HG03575 (cell line): Measurements from ENCODE around the gene ADAT3.

Source experiments
- ATAC-seq: cut with Tn5 transposase; IDR thresholded peaks from one replicate; pipeline ENCODE4 v1.9.1; 2021; ENCODE audit not compliant: unreplicated experiment, insufficient number of reproducible peaks, low FRiP score; ENCODE audit errors: extremely low read depth

Gene ADAT3

DNA sequence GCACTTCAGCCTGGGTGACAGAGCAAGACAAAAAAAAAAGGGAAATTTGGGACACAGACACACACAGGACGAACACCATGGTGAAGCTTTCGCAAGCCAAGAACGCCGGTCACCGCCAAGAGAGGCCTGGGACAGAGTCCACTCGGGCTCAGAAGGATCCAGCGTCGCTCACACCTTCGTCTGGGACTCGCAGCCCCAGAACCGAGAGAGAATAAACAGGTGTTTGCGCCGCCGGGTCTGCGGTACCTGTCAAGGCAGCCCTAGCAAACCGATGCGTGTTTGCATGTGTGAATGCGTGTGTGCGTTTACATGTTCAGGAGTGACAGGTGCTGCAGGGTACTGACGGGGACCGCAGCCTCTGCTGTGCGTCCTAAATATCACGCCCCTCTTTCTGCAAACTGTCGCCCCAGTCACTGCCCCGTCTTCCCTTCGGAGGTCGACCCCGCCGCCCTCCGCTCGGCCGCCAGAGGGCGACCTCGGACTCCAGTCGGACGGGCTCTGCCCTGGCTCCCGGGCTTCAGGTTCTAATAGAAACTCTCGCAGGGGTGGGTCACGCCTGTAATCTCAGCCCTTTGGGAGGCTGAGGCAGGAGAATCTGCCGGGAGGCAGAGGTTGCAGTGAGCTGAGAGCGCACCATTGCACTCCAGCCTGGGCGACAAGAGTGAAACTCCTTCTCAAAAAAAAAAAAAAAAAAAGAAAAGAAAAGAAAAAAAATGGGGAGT is 24.0 kb downstream of the ADAT3 start:
- ATAC-seq = no peak

DNA sequence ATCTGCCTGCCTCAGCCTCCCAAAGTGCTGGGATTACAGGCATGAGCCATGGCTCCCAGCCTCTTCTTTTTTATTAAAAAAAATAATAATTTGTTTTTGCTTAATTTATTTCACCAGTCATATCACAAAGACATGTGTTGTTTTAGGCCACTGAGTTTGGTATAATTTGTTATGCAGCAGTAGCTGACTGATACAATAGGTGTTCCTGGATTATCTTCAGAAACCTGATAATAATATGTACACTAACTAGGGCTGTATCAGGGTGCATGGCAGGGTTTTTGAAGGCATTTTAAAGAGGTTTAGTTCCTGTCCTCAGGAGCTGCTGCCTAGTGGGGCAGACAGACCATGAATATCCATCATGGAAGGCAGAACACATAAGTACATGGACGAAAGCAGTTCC is 26.2 kb downstream of the ADAT3 start:
- no peak for ATAC-seq

DNA sequence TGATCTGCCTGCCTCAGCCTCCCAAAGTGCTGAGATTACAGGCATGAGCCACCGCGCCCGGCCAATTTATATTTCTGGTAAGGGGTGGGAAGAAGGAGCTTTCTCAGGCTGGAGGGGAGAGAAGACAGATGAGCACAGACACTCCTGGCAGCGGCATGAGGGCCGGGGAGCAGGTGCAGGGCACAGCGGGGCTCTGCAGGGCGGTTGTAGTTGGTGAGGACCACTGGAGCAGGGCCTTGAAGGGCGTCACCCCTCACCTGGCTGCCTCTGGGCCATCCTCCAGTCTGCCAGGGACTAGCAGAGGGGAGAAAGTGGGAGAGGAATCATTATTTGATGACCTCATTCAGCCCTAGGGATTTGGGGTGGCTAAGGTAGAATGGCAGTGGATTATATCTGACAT is 27.2 kb downstream of the ADAT3 start:
- no peak for ATAC-seq

DNA sequence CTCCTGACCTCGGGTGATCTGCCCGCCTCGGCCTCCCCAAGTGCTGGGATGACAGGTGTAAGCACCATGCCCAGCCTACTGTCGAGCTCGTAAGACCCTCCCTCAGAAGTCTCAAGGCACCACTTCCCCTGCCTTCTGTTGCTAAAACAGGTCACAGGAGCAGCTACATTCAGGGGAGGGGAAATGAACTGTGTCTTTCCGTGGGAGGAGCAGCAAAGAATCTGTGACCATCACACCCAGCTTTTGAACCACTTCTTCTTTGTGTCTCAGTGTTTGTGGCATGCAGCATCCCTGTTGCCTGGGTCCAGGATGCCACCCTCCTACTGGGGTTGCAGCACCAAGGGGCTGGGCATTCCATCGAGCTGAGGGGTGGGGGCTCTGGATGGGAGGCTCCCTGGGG is 28.0 kb downstream of the ADAT3 start:
- no peak for ATAC-seq

DNA sequence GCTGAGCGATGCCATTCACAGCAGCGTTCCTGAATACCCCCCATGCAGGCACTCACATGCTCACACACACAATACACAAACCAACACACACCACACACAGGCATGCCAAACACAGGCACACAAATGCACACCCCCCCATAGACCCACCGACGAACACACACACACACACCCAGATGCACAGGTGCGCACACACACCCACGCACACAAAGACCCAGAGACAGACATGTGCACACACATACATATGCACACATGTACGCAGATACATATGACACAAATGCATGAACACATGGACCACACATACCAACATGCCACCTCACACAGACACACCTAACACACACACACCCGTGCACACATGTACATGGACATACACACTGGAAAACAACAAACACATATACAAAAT is 28.7 kb downstream of the ADAT3 start:
- ATAC-seq = no peak

DNA sequence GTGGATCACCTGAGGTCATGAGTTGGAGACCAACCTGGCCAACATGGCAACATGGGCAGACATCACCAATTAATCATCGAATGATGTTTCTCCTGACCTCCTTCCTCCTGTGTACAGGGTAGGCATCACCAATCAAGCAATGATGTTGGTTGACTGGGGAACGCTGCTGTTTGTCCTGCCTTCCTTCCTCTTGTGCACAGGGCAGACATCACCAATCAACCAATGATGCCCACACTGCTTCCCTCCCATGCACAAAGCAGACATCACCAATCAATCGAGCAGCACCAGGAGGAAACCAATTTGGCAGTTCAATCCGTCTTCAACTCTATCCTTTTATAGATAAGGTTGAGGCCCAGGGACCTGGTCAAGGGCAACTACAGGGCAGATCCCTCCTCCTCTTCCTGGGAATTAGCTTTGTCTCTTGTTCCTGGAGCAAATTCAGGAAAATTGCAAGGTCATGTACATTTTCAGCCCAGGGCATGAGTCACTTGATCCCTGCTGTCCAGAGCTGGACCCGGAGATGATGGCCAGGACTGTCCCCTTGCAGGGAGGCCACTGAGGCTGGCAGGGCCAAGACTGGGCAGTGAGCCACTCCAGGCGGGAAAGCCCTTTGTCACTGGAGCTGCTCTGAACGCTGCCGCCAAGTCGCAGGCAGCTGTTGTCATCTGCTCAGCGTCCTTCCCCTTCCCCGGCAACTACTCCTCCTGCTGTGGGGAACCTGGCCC is 30.4 kb downstream of the ADAT3 start:
- no peak for ATAC-seq

DNA sequence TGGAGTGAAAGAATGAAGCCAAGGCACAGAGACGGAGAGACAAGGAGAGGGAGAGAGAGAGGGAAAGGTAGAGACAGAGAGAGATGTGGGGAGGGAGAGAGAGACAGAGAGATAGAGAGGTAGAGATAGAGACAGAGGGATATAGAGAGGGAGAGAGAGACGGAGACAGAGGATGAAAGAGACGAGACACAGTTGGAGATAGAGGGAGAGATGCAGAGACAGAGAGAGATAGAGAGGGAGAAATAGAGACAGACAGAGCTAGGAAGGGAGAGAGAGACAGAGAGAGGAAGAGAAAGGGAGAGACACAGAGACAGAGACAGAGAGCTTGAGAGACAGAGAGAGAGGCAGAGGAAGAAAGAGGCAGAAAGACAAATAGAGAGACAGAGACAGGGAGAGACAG is 31.2 kb downstream of the ADAT3 start:
- ATAC-seq = no peak

DNA sequence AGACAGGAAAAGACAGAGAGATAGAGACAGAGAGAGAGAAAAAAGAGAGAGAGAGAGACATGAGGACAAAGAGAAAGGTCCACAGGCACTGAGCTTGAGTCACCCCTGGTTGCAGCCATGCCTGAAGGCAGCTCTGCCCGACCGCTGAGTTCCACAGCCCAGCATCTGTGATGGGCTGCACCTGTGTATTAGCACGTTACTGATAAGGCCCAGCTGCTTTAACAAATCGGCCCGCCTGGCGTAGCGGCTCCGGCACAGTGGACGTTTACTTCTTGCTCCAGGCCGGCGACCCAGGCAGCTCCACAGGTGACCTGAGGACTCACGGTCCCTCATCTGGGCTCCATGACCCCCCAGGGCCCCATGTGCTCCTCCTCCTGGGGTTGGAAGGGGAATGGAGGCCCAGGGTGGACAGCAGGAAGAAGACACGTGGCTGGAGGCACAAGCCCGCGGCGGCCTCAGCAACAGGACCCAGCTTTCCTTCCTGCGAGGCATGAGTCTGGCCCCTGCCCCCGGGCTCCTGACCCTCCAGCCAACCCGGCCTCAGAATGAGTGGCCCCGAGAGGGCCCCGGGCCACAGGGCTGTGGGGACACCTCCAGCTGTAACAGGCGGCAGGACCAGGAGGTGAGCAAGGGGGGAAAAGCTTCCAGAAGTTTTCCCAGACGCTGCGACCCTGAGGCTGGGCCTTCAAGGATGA is 31.9 kb downstream of the ADAT3 start:
- ATAC-seq = no peak

DNA sequence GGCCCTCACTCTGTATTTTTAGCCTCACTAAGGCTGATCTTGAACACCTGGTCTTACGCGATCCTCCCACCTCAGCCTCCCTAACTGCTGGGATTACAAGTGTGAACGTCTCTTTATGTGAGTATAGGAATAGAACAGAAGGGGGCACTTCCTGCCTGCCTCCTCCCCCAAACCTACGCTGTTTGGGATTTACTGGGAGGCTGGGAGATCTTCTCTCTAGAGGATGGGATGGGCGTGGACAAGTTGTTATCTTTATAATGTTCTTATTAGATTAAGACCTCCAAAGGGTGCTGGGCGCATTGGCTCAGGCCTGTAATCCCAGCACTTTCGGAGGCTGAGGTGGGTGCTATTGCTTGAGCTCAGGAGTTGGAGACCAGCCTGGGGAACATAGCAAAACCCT is 32.9 kb downstream of the ADAT3 start:
- ATAC-seq = no peak

DNA sequence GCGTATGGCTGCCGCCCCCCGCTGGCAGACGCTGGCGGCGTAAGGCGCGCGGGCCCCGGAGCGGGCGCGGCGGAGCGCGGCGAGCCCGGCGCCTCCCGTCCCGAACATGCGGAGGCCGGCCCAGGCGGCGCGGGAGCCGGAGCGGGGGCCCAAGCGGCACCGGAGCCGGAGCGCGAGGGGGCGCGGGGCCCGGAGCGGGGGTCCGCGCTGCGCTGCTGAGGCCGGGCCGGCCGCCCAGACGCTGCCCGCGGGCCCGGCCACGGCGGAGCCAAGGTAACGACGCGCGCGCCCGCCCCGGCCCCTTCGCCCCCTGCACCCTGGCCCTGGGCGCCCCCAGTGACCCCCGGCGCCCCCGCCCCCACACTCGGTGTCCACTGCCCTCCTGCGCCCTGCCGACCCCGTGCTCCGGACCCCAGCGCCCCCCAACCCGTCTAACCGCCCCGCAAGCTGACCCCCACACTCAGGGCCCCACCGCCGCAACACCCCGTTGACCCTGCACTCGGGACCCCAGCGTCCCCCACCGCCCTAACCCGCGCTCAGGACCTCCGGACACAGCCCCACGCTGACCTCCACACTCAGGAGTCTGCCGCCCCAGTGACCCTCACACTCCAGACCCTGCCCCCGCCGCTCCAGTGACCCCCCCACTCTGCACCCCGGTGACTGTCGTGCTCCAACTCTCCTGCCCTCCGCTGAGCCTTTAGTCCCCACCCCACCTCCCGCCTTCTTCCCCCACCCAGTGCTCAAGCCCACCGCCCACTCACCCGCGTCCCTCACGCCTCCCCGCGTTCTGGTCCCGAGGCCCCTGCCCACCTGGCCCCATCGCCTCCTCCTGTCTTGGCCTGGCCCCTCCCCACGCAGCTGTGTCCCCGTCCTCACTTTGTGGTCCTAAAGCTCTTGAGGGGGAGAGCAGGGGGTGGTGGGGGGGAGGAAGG is 36.2 kb downstream of the ADAT3 start, which contains the start of gene CSNK1G2:
Gene CSNK1G2, plus strand, starts transcription at position 27 of the 932 bp plus-strand sequence. CDS start 28,601 bp downstream, outside the sequence.
- ATAC-seq = no peak

DNA sequence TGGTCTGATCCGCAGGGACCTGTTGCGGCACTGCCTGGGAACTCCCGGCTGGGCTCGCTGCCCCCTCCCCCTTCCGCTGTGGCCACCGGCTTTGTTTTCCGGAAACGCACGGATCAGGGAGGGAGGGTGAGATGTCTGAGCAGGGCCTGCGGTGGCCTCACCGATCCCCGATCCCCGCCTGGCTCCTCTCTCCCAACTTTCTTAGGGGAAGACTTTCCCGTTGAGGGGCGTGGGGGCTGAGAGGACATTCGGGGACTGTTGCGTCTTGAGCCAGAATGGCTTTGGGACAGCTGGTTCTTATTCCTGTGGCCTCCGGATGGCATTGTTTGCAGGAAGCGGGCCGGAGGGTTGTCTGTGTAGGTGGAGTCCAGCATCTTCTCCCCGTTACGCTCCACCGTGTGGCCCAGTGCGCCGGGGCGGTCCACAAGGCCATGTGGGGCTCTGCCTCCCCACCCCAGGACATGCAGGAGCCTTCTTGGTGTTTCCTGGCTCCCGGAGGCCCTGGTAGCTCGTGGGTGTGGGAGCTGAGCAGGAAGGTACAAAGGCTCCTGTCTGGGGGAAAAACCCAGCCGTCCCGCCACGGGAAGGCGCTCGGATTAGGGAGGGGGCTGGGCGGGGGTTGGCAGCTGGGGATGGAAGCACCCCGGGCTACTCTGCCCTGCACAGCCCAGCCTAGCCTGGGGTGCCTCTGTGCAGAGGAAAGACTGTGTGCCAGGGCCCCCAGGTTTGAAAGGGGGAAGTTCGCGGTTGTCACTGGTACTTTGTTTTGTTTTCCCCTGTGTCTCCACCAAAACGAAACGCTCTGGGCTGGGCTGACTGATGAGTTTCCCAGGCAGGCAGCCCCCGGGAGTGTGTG is 37.1 kb downstream of the ADAT3 start:
- ATAC-seq = no peak

DNA sequence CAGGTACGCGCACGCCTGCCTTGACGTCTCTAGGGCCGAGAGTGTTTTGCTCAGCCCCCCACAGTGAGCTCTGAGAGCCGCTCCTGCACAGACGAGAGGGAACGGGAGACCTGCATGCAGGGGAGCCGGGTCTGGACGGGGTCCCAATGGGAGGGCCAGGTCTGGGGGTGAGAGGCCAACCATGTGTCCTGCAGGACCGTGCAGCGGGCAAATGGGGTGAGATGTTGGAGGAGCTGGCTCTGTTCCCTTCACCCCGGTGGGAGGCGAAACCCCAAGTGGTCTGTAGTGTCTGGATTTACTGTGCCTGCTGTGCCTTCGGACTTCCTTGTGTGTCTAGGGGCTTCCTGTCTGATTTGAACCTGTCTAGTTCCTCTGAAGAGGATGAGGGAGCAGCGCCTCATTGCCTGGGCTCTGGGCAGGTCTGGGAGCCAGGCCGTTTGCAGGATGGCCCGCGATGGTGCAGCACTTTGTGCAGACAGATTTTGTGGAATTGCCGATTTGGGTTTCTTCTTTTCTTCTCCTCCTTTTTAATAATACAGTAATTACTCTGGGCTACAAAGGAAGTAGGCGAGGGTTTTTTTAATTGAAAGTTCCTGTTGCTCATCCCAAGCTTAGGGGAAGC is 37.8 kb downstream of the ADAT3 start:
- no peak for ATAC-seq

DNA sequence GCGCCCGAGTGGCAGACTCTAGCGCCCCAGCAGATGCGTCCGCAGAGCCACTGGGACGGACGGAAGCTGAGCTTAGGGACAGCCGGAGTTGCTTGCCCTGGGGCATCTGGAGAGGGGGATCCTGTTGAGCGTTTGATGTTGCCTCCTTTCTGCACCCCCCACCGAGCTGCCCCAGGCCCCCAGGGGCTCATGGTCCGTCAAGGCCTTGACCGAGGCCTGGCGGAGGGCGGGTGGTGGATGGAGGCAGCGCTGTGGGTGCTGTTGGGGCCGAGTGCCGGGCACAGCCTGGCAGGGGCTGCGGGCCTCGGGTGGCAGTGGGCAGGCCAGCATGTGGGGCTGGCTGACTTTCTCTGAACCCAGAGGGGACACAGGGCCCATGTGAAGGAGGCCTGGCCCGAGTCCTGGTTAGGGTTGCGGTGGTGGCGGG is 38.5 kb downstream of the ADAT3 start:
- no peak for ATAC-seq

DNA sequence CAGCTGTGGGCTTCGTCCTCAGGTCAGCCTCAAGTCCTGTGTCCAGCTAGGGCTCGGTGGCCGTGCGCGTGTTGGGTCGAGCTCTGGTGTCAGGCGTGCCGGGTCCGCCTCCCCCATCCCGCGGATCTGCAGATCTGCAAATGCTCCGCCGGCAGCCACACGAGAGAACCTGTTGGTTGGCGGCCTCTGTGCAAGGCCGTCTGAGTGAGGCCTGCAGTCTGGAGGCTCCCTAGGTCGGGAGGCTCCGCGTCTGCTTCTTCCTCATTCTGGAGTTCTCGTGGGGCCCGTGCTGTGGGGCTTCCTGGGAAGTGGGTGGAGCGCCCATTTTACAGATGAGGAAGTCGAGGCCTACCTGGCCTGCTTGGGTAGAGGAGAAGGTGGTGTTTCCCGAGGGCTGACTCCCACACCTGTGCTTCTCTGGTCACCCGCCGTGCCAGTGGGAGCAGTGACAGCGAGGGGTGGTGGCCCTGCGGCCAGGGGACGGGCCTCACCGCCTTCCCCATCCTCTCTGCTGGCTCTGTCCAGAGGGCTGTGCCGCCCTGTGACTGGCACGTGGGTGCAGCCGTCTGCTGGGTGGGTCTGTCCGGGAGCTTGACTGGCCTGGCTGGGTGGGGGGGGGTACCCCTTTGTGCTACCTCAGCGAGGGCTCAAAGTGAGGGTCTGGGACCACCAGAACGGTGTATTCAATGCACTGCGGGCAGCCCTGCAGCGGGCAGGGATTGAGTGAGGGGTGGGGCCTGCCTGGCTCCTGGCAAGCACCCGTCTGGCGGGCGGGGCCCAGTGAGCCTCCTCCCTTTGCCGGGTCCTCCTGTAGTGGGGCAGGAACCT is 39.1 kb downstream of the ADAT3 start:
- ATAC-seq = no peak

DNA sequence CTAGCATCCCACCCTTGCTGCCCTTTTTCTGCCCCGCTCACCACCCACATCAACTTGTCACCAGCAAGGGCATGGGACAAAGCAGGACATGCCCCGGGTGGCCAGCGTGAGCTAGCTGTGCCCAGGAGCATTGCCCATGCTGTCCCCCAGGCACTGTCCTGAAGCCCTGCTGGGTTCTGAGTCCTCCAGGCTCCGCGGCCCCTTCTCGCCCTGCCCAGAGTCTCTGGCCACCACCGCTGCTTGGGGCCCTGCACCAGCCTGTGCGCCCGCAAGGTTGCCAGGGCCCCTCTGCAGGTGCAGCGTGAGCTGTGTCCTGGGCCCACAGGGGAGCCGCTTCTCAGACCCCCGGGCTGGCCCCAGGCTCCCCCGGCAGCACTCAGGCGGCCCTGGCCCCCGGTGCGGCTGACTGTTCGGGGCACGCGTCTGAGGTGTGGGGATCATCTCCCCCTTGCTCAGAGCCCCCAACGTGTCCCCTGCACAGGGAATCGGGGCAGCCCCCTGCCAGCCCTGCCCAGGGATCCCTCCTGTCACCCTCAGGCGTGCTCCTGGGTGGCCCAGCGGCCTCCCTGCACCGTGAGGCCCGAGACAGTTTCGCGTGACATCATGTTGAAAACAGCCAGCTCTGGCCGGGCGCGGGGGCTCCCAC is 39.8 kb downstream of the ADAT3 start:
- no peak for ATAC-seq

DNA sequence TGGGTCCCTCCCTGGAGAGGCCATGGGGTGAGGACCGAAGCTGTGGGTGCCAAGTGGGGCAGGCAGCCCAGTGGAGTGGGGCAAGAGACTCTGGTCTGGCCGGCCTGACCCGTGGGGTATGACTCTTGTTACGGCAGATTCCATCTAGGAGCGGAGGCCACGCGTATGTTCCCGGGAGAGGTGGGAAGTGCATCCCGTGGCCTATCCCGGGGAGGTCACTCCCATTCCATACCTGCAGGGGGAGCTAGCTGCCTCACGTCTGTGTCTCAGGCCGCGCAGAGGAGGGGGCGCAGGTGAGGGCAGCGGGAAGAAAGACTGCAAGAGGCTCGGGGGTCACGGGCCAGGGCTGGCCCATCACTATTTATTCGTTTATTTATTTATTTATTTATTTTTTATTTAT is 40.7 kb downstream of the ADAT3 start:
- ATAC-seq = no peak
